Left ventricle myocardium superior (tissue), 1 donor: ENCODE results near the gene SEMA4B. TPM values are rescaled to one million over a fixed set of nuclear protein-coding genes. Genes with fewer than 3 reads are reported as not detected.

ENCODE experiments used
- ATAC-seq: fragments of 200-7000 bp; cut with Tn5 transposase; one replicate; pipeline ENCODE4 v1.9.1; 2020; ENCODE audit warnings: mild to moderate bottlenecking, moderate library complexity
- DNase-seq: peaks from one replicate; pipeline ENCODE4 v3.0.0-alpha.2; 2020
- intact Hi-C: fragments of 100-400 bp; cut with micrococcal nuclease; formaldehyde crosslinking; loops from one replicate; pipeline ENCODE4 v1.11.0; 2022
- total RNA-seq: library from RNA; stranded (reverse); fragmentation: NEBNext Ultra II Directional; extraction: Animal tissue kit (Norgen Biotek cat#: 25700); gene quantifications from one replicate; pipeline ENCODE4 v1.2.1, GENCODE V29; 2021
- donor health status: DM: no; HTN: yes; CAD: no; lungs with severe emphysema.

Gene SEMA4B
- total RNA-seq, 1 donor from 2014 or later, result 23.9 TPM

- intact Hi-C loops, result no loop called here
- DNase-seq (peak; percentile 81), ATAC-seq (peak; percentile 83)
These were observed 20.2 kb downstream of the SEMA4B start for GRCh38 chr15:90221246-90221900.

- DNase-seq, result no peak
- intact Hi-C loops, result no loop called here
- no peak for ATAC-seq
These were observed 21.4 kb downstream of the SEMA4B start for GRCh38 chr15:90222547-90222946.

GRCh38 chr15:90223441-90224165, 22.5 kb downstream of the SEMA4B start:
- DNase-seq (no peak), ATAC-seq (no peak)
- intact Hi-C loops, result no loop called here

DNA sequence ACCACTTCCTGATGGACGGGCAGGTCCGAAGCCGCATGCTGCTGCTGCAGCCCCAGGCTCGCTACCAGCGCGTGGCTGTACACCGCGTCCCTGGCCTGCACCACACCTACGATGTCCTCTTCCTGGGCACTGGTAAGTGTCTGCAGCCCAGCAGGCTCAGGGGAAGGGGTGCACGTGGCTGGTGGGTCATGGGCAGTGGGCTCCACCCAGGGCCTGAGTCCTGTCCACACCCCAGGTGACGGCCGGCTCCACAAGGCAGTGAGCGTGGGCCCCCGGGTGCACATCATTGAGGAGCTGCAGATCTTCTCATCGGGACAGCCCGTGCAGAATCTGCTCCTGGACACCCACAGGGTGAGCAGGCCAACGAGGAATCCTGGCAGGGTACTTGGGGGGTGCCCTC, 23.9 kb downstream of the SEMA4B start:
- intact Hi-C loops, result no loop called here
- no peak for DNase-seq
- no peak for ATAC-seq

DNA sequence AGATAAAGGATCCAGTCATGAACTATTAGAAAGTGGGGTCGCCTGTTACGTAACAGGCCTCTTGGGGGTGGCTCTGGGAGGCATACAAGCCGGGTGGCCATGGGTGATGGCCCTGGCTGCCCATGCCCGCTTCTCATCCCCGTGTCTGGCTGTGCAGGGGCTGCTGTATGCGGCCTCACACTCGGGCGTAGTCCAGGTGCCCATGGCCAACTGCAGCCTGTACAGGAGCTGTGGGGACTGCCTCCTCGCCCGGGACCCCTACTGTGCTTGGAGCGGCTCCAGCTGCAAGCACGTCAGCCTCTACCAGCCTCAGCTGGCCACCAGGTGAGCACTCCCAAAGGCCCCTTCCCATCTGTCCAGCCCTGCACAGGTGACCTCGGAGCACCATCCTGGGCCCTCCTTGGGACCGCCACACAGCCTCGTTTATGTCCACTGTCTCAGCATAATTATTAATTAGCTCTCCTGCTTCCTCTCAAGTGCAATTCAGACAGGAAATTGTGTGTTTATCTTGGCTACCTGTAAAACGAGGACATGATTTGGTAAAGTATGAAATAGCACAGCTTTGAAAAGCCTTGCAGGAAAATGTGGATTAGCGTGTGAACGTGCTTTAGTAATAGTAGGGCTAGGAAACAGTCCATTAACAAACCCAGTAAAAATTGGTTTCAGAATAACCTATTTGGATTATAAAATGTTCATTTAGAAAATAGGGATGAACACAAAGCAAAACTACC, 24.5 kb downstream of the SEMA4B start:
- intact Hi-C loops, result no loop called here
- no peak for DNase-seq
- ATAC-seq, result no peak

DNA sequence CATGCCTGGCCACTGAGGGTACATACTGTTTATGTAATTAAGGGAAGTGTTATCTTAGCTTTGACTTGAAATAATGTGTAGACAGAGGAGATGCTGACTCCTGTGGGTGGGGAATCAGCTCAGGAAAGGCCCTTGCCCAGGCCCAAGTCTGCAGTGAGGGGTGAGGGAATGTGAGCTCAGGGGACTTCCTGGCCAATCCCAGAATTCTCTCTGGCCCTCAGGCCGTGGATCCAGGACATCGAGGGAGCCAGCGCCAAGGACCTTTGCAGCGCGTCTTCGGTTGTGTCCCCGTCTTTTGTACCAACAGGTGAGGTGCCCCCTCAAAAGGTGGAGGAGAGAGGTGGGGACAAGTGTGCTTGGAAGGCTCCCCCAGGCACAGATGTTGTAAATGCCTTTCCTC, 26.2 kb downstream of the SEMA4B start:
- intact Hi-C loops, result no loop called here
- ATAC-seq (no peak), DNase-seq (no peak)

GRCh38 chr15:90227816-90228772, 27.0 kb downstream of the SEMA4B start:
- no peak for ATAC-seq
- intact Hi-C loops, result no loop called here
- no peak for DNase-seq

- DNase-seq (no peak), ATAC-seq (no peak)
- intact Hi-C loops, result no loop called here
These were observed 27.8 kb downstream of the SEMA4B start for GRCh38 chr15:90228960-90229359.

DNA sequence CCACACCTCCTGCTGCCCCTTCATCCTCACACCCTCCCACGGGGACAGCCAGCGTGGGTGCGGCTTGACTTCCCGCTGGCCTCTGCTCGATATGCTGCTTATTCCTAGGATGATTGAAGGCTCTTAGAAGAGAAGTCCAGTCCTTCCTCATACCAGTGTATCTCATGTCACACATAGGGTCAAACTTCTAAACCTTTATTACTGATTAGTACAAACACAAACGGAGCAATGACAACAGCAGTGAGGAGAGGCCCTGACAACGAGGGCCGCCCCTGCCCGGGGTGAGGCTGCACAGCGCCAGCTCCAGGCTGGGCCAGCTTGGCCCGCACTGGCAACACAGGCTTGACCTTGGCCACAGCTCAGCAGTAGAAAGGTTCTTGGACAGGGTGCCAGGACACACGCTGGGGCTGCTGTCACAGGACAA, 29.0 kb downstream of the SEMA4B start:
- intact Hi-C loops, result no loop called here
- DNase-seq (peak; percentile 80), ATAC-seq (peak; percentile 50)

DNA sequence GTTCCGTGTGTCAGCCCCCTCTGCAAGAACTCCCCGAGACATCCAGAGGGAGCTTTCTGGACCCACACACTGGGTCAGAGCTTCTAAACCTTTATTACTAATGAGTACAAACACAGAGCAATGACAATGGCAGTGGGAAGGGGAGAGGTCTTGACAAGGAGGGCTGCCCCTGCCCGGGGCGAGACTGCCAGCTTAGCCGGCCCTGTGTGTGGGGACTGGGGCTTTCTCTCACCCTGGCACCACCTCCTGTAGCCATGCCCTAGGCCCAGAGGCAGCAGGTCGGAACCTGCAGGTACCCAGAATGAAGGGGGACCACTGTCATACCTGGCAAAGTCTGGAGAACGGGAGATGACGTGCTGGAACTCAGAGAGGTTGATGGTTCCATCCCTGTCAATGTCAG, 29.5 kb downstream of the SEMA4B start:
- intact Hi-C loops, result no loop called here
- no peak for ATAC-seq

GRCh38 chr15:90231028-90232017, 30.2 kb downstream of the SEMA4B start:
- no peak for DNase-seq
- intact Hi-C loops, result no loop called here
- no peak for ATAC-seq

More for the DNA sequence above, 29.5 kb downstream of the SEMA4B start:
- DNase-seq, result no peak

DNA sequence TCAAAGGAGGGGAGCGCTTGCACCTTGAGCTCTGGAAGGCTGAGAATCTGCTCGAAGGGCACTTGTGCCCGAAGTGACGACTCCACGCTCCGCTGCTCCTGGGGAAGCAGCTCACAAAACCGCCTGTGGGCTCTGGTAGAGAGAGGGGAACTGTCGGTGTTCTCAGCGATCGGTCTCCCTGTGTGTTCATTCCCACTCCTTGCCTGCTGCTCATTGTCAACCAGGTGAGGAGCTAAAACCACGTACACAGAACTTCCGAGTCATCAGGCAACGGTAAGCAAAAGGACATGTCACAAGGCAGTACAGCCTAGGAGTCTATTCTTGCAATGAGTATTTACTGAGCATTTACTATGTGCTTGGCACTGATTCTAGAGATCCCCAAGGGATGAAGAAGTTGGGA, 31.1 kb downstream of the SEMA4B start:
- intact Hi-C loops, result no loop called here
- DNase-seq, result no peak
- no peak for ATAC-seq

- intact Hi-C loops, result no loop called here
- no peak for DNase-seq
- no peak for ATAC-seq
These were observed 31.8 kb downstream of the SEMA4B start for GRCh38 chr15:90232941-90233386.

DNA sequence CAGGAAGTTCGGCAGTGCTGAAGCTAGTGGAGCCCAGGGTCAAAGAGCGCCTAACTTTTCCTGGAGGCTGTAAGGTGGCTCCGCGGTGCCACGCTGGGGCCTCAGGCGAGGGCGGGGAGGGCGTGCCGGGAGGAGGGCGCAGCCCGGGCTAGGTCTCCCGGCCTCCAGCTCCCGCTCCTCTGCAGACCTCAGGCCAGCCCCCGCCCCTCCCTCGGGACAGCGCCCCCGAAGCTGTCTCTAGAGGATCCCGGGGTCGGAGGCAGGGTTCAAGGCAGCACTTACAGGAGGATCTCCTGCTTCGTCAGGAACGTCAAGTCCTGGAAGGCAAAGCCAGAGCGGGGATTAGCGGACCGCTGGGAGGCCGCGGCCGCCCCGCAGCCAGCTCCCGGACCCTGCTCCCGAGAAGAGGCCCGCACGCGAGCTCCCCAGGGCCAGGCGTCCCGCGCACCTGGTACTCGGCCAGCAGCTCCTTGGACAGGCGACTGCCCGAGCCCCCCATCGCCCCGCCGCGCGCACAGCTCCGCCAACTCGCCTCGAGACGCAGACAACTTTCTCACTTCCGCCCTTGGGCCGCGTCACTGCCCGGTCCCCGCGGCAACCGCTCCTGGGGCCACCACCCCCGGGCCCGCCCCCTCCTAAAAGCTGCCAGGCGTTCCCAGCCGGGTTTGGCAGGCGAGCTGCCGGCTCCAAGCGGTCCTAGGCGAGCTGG, 32.4 kb downstream of the SEMA4B start, which contains the start of gene CIB1:
CIB1 (minus strand) TSS at position 555 of the 709 bp plus-strand sequence; CDS start at position 499, 56 bp downstream.
- DNase-seq (peak; percentile 99), ATAC-seq (peak; percentile 94)
- intact Hi-C loops, result no loop called here

GRCh38 chr15:90234096-90234988, 33.2 kb downstream of the SEMA4B start, which contains the start of gene GDPGP1:
Gene GDPGP1, plus strand, starts transcription at chr15:90234209. Its CDS starts 6,700 bp downstream, at chr15:90240909.
- ATAC-seq, result no peak
- intact Hi-C loops, result no loop called here
- no peak for DNase-seq

DNA sequence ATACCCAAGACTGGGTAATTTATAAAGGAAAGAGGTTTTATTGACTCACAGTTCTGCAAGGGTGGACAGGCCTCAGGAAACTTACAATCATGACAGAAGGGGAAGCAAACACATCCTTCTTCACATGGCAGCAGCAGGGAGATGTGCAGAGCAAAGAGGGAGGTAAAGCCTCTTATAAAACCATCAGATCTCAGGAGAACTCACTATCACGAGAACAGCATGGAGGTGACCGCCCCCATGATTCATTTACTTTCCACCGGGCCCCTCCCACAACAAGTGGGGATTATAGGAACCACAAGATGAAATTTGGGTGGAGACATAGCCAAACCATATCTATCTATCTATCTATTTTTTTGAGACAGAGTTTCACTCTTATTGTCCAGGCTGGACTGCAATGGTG, 38.2 kb downstream of the SEMA4B start:
- intact Hi-C loops, result no loop called here
- DNase-seq (no peak), ATAC-seq (no peak)
